ENCODE data around the gene COG3. TPM values are rescaled to one million over a fixed set of nuclear protein-coding genes. Genes with fewer than 3 reads are reported as not detected.

COG3 gene
- total and polyA plus RNA-seq, 2 of the 13 experiments (the other 11 are each of a cell fraction or from before 2014, with no cell fraction given), result 37.8 to 47.5 TPM

DNA sequence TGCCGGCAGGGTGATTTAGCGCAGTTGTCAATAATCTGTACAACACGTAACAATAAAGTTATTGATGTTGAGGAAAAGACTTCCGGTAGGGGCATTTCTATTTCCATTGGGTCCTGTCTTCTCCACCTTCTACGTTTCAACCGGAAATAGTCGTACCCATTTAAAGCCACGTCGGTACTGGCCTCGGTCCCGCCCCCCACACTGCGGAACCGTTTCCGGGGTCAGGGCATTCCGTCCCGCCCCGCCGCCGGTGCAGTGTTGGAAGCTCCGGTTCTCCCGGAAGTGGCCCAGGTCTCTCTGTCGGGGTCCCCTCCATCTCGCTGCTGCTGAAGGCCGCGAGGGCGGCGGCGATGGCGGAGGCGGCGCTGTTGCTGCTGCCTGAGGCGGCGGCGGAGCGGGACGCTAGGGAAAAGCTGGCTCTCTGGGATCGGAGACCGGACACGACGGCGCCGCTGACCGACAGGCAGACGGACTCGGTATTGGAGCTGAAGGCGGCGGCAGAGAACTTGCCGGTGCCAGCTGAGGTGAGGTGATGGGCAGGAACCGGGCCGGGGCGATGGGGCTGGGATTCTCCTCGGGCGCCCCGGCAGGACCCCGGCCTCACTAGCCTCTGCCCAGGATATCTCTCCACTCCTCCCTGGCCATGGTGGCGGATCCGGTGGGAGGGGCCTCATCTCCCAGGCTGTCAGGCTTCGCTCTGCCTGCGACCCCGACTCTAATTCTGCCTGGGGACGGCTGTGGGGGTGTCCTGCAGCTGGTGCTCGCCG is at the start of gene COG3 (continued):
- TF ChIP-seq, protein P1, sequence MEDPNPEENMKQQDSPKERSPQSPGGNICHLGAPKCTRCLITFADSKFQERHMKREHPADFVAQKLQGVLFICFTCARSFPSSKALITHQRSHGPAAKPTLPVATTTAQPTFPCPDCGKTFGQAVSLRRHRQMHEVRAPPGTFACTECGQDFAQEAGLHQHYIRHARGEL (CRISPR knock-in tag; IDR thresholded peaks at IDR 0.05), result 0 out of 2 replicates have a peak, but pooled peaks have one; percentile 29
- TF ChIP-seq ZNF670 (CRISPR knock-in tag; IDR thresholded peaks at IDR 0.05; ENCODE audit: borderline replicate concordance) (peak; percentile 95), ZNF224 (CRISPR knock-in tag; IDR thresholded peaks at IDR 0.05) (peak; percentile 49; the same call in 1 of the 2 replicates), ZNF652 (CRISPR knock-in tag; IDR thresholded peaks at IDR 0.05; ENCODE audit: borderline replicate concordance, low read depth) (no peak), ZC3H4 (CRISPR knock-in tag; IDR thresholded peaks at IDR 0.05; ENCODE audit: borderline replicate concordance) (no peak), HNRNPH1 (optimal IDR thresholded peaks at IDR 0.05; ENCODE audit: low read depth, low read length) (no peak), KAT7 (CRISPR knock-in tag; IDR thresholded peaks at IDR 0.05; ENCODE audit: borderline replicate concordance) (peak; percentile 96), NR2F2 (IDR thresholded peaks at IDR 0.05; ENCODE audit: borderline replicate concordance, low read depth) (no peak), CBX5 (CRISPR knock-in tag; IDR thresholded peaks at IDR 0.05; ENCODE audit: borderline replicate concordance) (0 out of 2 replicates have a peak, but pooled peaks have one; percentile 6), REXO4 (CRISPR knock-in tag; IDR thresholded peaks at IDR 0.05; ENCODE audit: borderline replicate concordance) (no peak), PAF1 (CRISPR knock-in tag; IDR thresholded peaks at IDR 0.05) (no peak), NFE2L1 (CRISPR knock-in tag; IDR thresholded peaks at IDR 0.05; ENCODE audit: borderline replicate concordance) (no peak), SSRP1 (CRISPR knock-in tag; IDR thresholded peaks at IDR 0.05) (0 out of 2 replicates have a peak, but pooled peaks have one; percentile 14), SRF (IDR thresholded peaks at IDR 0.05; ENCODE audit: low read depth, low read length) (peak; percentile 79; the same call in 1 of the 2 replicates), FOXK1 (CRISPR knock-in tag; IDR thresholded peaks at IDR 0.05; ENCODE audit: borderline replicate concordance, low read depth) (peak; percentile 93; the same call in 1 of the 2 replicates), ZFY (CRISPR knock-in tag; IDR thresholded peaks at IDR 0.05) (peak; percentile 86), NONO (IDR thresholded peaks at IDR 0.05) (no peak), NONO (CRISPR knock-in tag; conservative IDR thresholded peaks at IDR 0.05) (peak; percentile 89), MTF2 (CRISPR knock-in tag; IDR thresholded peaks at IDR 0.05; ENCODE audit: borderline replicate concordance) (no peak), GTF2F1 (IDR thresholded peaks at IDR 0.05; ENCODE audit: low read length) (no peak), ZKSCAN8 (CRISPR knock-in tag; IDR thresholded peaks at IDR 0.05; ENCODE audit: borderline replicate concordance) (peak; percentile 17; the same call in 1 of the 2 replicates), ZNF446 (CRISPR knock-in tag; IDR thresholded peaks at IDR 0.05) (no peak; the same call in 1 of the 2 replicates), ZBTB39 (CRISPR knock-in tag; IDR thresholded peaks at IDR 0.05) (no peak), TOE1 (CRISPR knock-in tag; IDR thresholded peaks at IDR 0.05) (no peak; the same call in 1 of the 2 replicates), CREBL2 (CRISPR knock-in tag; IDR thresholded peaks at IDR 0.05; ENCODE audit: borderline replicate concordance) (no peak), NR2F6 (IDR thresholded peaks at IDR 0.05) (no peak), NR2F6 (CRISPR knock-in tag; IDR thresholded peaks at IDR 0.05) (no peak; the same call in 1 of the 2 replicates), TBX3 (IDR thresholded peaks at IDR 0.05; ENCODE audit: borderline replicate concordance) (peak; percentile 54; the same call in 1 of the 2 replicates), FOXA1 (IDR thresholded peaks at IDR 0.05) (no peak), FOXA1 (CRISPR knock-in tag; IDR thresholded peaks at IDR 0.05) (peak; percentile 82; the same call in 1 of the 2 replicates), MAX (IDR thresholded peaks at IDR 0.05) (peak; percentile 36; the same call in 1 of the 2 replicates)
